Karpas-422 (cell line): ENCODE measurements around the gene FCRL2. TPM values are rescaled to one million over a fixed set of nuclear protein-coding genes. Genes with fewer than 3 reads are reported as not detected.
A peak's percentile ranks its signal among the peaks of the same experiment; 100 is the strongest.

ENCODE experiments used
- DNase-seq: peaks from one replicate; pipeline ENCODE4 v3.0.0-alpha.2; 2015
- H2AFZ ChIP-seq: fragments of 200-600 bp; sonication (generic); 2 replicates; pipeline ENCODE4 v1.6.1; 2014; ENCODE audit warnings: antibody characterized with exemption, low read length, mixed read lengths
- H3K27ac ChIP-seq: fragments of 200-600 bp; sonication (generic); 2 replicates; pipeline ENCODE4 v1.5.1; 2014; ENCODE audit warnings: mild to moderate bottlenecking, low read length, moderate library complexity
- H3K27me3 ChIP-seq: fragments of 200-600 bp; sonication (generic); 2 replicates; pipeline ENCODE4 v1.6.1; 2014; ENCODE audit warnings: low read length, mixed read lengths
- H3K36me3 ChIP-seq: fragments of 200-600 bp; sonication (generic); 2 replicates; pipeline ENCODE4 v1.6.1; 2014; ENCODE audit warnings: low read length, mixed read lengths; ENCODE audit not compliant: insufficient read depth
- H3K4me1 ChIP-seq: fragments of 200-600 bp; sonication (generic); 2 replicates; pipeline ENCODE4 v1.6.1; 2014; ENCODE audit warnings: mild to moderate bottlenecking, low read length, mixed read lengths
- H3K4me2 ChIP-seq: fragments of 200-600 bp; sonication (generic); 2 replicates; pipeline ENCODE4 v1.6.1; 2014; ENCODE audit warnings: low read length, low read depth, mild to moderate bottlenecking; ENCODE audit not compliant: poor library complexity, severe bottlenecking
- H3K4me3 ChIP-seq: fragments of 200-600 bp; sonication (generic); 2 replicates; pipeline ENCODE4 v1.5.1; 2014; ENCODE audit warnings: mild to moderate bottlenecking, antibody characterized with exemption, low read length, mixed read lengths
- H3K79me2 ChIP-seq: fragments of 200-600 bp; sonication (generic); 2 replicates; pipeline ENCODE4 v1.6.1; 2014; ENCODE audit warnings: mild to moderate bottlenecking, low read length, mixed read lengths
- H3K9ac ChIP-seq: fragments of 200-600 bp; sonication (generic); 2 replicates; pipeline ENCODE4 v1.6.0; 2014; ENCODE audit warnings: low read length
- H3K9me2 ChIP-seq: fragments of 200-600 bp; sonication (generic), shearing (Covaris generic); replicated peaks from 2 replicates; pipeline ENCODE4 v1.6.0; 2014; ENCODE audit warnings: mild to moderate bottlenecking, low read length, moderate library complexity; ENCODE audit not compliant: insufficient read depth
- H3K9me3 ChIP-seq: fragments of 300-700, 200-600 bp; sonication (generic); 2 replicates; pipeline ENCODE4 v1.6.1; 2014; ENCODE audit warnings: low read length, mixed read lengths
- H4K20me1 ChIP-seq: fragments of 200-600 bp; sonication (generic); 2 replicates; pipeline ENCODE4 v1.6.1; 2014; ENCODE audit warnings: mild to moderate bottlenecking, antibody characterized with exemption, low read length, low read depth; ENCODE audit not compliant: insufficient read depth
- total RNA-seq: library from RNA; depleted of rRNA; stranded (reverse); fragments of >200 nt; shearing (Covaris generic); gene quantifications from 2 replicates; pipeline ENCODE4 v1.2.3, GENCODE V29; 2014; ENCODE audit warnings: low replicate concordance

Gene FCRL2
- total RNA-seq, 1 experiment from 2014 or later = 168 TPM

DNA sequence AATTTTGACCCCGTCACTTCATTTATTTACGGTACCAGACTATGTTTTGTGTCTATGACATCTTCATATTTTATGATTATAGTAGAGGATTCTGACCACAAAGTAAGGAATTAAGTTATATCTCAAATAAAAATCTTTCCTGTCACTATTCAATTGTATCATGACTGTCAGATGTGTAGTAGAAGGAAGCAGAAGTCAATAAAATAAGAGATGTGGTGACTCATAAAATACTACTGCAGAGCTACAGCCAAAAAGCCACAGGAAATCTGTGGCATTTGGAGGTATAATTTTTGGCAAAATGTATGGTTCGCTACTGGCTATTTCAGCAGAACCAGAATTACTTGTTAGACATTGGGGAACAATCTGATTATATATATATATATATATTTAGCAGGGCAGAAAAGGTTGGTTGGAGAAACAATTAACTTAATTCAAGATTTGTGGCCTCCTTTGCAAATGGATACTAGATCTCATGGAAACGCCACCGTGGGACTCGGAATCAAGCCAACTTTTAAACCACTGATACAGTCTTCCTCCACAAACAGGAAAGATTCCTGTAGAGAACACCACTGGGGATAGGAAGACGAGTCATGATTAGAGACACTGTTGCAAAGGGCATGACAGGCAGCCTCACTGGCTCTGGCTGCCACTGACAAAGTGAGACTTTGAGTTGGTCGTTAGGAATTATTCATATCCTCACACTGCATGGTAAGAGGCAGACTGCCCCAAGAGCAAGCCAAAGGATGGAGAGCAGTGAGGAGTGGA is 5.1 kb downstream of the FCRL2 start:
- H3K9ac ChIP-seq = peak overlapping the region; percentile 30; the same call in 1 of the 2 replicates
- peak overlapping the region; percentile 78 for H3K4me2 ChIP-seq
- H3K79me2 ChIP-seq = peaks cover 79% of the 10 kb centered on the region
- peaks cover 85% of the 10 kb centered on the region for H3K4me1 ChIP-seq
- no peaks in the 10 kb centered on the region for H4K20me1 ChIP-seq
- H3K9me2 ChIP-seq = no peaks in the 10 kb centered on the region
- H3K9me3 ChIP-seq = no peaks in the 10 kb centered on the region
- peak overlapping the region; percentile 98 for H3K27ac ChIP-seq
- no peak for DNase-seq
- H3K27me3 ChIP-seq = no peaks in the 10 kb centered on the region
- H3K36me3 ChIP-seq = peaks cover 57% of the 10 kb centered on the region
- H2AFZ ChIP-seq = no peak overlapping the region
- no peak overlapping the region; the same call in 1 of the 2 replicates for H3K4me3 ChIP-seq

DNA sequence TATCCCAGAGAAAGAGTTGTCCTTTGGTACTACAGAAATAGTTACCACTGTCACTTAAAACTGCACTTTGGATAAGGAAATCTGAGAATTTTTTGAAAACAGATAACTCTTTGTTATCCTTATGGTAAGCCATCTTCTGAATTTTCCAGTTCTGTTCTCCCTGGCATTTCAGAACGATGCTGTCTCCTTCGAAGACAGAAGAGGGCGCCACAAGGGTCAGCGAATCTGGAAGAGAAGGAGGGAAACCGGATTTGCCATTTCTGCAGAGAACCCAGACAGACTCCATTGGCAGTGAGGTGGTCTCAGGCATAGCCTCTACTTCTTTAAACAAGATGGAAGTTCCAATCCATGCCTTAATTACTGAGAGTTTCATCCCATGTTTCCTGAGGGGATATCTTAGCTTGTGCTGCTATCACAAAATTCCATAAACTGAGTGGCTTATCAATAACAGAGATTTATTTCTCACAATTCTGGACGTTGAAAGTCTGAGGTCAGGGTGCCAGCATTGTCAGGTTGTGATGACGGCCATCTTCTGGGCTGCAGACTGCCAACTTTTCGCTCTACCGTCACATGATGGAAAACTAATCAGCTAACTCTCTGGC is 6.4 kb downstream of the FCRL2 start:
- H3K27ac ChIP-seq = peak overlapping the region; percentile 98
- H3K4me2 ChIP-seq = no peak overlapping the region
- H3K36me3 ChIP-seq = peaks cover 62% of the 10 kb centered on the region
- H3K27me3 ChIP-seq = no peaks in the 10 kb centered on the region
- DNase-seq = peak; percentile 65
- no peaks in the 10 kb centered on the region for H4K20me1 ChIP-seq
- H3K9ac ChIP-seq = no peak overlapping the region
- H3K79me2 ChIP-seq = peaks cover 77% of the 10 kb centered on the region
- H3K4me1 ChIP-seq = peaks cover 72% of the 10 kb centered on the region
- no peak overlapping the region for H3K4me3 ChIP-seq
- H2AFZ ChIP-seq = no peak overlapping the region
- H3K9me3 ChIP-seq = no peaks in the 10 kb centered on the region
- H3K9me2 ChIP-seq = no peaks in the 10 kb centered on the region

DNA sequence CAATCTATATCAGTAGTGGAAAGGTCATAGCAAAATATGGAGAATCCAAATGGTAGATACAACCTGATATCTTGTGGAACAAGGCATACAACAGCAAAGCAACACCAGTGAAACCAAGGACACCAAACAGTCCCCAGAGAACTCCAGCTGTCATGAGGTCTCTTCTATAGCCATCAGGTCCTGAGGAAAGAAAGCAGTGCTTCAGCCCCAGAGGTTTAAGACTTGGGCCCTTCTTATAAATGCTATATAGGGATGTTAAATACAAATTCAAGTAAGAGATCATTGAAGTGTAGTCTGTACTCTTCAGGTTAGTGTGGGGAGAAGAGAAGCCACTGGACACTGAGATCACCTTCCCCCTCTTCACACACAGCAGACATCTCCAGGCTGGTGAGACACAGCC is 10.1 kb downstream of the FCRL2 start:
- no peaks in the 10 kb centered on the region for H3K9me2 ChIP-seq
- no peak overlapping the region for H3K9ac ChIP-seq
- peaks cover 35% of the 10 kb centered on the region for H3K4me1 ChIP-seq
- H3K4me2 ChIP-seq = no peak overlapping the region
- peaks cover 86% of the 10 kb centered on the region for H3K79me2 ChIP-seq
- no peaks in the 10 kb centered on the region; the same call in 1 of the 2 replicates for H3K9me3 ChIP-seq
- peak overlapping the region; percentile 58 for H3K27ac ChIP-seq
- peak; percentile 51 for DNase-seq
- peaks cover 80% of the 10 kb centered on the region for H3K36me3 ChIP-seq
- no peaks in the 10 kb centered on the region for H4K20me1 ChIP-seq
- H3K27me3 ChIP-seq = no peaks in the 10 kb centered on the region
- H2AFZ ChIP-seq = no peak overlapping the region
- no peak overlapping the region for H3K4me3 ChIP-seq

DNA sequence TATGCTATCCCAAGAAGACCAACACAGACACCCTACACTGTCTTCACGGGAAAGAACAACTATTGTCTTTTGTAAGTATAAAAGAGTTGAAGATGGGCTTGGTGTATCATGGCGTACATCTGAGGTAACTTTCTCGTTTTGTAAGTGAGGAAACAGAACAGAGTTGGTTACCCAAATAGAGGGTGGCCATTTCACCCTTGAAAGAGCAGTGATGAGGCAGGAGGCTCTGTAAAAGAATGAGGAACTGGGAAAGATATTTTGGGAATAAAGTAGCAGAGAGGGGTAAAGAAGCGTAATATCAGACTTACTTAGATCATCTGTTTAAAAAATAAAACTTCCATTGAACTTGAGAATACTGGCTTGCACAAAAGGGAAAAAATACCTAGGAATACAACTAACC is 18.9 kb downstream of the FCRL2 start:
- Histone ChIP-seq H3K9me3 (peaks cover 10% of the 10 kb centered on the region; the same call in 1 of the 2 replicates), H3K9ac (no peak overlapping the region), H3K4me1 (no peaks in the 10 kb centered on the region), H2AFZ (no peak overlapping the region), H3K4me2 (no peak overlapping the region), H3K27ac (no peak overlapping the region; the same call in 1 of the 2 replicates), H3K27me3 (no peaks in the 10 kb centered on the region), H3K4me3 (no peak overlapping the region), H3K9me2 (no peaks in the 10 kb centered on the region), H3K36me3 (peaks cover 97% of the 10 kb centered on the region), H3K79me2 (peaks cover 87% of the 10 kb centered on the region), H4K20me1 (no peaks in the 10 kb centered on the region)
- DNase-seq = no peak

DNA sequence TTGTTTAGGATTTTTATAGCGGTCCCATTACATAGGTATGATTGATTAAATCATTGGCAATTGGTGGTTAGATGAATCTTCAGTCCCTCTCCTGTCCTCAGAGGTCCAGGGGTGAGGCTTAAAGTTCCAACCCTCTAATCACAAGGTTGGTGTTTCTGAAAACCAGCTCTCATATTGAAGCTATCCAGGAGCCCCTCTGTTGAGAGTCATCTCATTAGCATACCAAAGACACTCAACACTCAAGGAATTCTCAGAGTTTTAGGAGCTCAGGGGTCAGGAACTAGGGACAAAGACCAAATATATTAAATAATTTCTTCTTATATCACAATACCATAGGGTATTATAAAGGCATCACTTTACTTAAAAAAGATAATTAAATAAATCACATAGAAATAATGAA is 23.3 kb downstream of the FCRL2 start:
- Histone ChIP-seq H3K36me3 (peaks cover 94% of the 10 kb centered on the region), H3K4me1 (no peaks in the 10 kb centered on the region), H3K9me3 (no peaks in the 10 kb centered on the region), H2AFZ (no peak overlapping the region), H3K9me2 (no peaks in the 10 kb centered on the region), H3K9ac (no peak overlapping the region), H3K4me2 (no peak overlapping the region), H3K79me2 (peaks cover 57% of the 10 kb centered on the region), H3K27ac (no peak overlapping the region), H3K27me3 (no peaks in the 10 kb centered on the region), H4K20me1 (no peaks in the 10 kb centered on the region), H3K4me3 (no peak overlapping the region)
- no peak for DNase-seq

DNA sequence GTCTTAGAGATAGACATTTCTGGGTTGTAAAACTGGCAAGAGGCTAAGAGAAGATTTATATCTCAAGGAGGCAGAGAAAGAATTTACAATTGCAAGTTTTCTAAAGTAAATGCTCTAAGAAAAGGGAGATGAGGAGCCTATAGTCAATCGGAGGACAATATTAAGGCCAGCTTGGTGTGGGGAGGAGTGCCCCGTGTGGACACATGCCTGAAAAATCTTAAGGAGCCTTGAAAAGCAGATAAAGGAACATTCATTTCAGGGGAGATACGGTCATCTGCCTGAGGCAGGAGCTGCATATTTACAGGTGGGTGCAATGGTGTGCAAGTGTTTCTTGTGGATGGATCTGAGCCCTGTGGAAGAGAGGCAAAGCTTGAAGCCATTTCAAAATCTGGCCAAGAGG is 25.6 kb downstream of the FCRL2 start:
- Histone ChIP-seq H3K9ac (no peak overlapping the region), H4K20me1 (no peaks in the 10 kb centered on the region), H3K79me2 (peaks cover 38% of the 10 kb centered on the region), H3K4me2 (no peak overlapping the region), H3K4me1 (no peaks in the 10 kb centered on the region), H3K36me3 (peaks cover 92% of the 10 kb centered on the region), H3K4me3 (no peak overlapping the region), H3K27ac (no peak overlapping the region), H3K9me2 (no peaks in the 10 kb centered on the region), H2AFZ (no peak overlapping the region), H3K9me3 (no peaks in the 10 kb centered on the region), H3K27me3 (no peaks in the 10 kb centered on the region)
- no peak for DNase-seq

DNA sequence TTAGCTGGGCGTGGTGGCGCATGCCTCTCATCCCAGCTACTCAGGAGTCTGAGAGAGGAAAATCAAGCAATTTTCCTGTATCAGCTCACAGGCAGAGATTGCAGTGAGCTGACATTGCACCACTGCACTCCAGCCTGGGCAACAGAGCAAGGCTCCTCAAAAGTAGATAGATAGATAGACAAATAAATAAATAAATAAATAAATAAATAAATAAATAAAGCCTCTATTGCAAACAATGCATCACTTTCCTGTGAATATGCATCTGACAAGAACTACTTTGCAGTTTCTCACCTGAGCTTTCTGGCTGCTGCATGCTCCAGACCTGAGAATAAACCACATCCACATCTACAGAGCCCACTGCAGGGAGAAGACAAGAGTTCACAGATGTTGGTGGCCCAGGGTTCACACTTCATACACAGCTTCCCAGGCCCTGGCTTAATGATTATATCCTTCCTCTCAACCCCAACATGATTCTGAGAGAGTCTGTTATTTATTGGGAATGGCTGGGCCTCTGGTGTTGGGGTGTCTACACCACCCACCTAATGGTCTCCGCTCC is 28.6 kb downstream of the FCRL2 start:
- Histone ChIP-seq H2AFZ (no peak overlapping the region), H3K79me2 (peaks cover 14% of the 10 kb centered on the region), H3K4me3 (no peak overlapping the region), H3K4me1 (no peaks in the 10 kb centered on the region), H3K9me3 (no peaks in the 10 kb centered on the region), H3K27me3 (no peaks in the 10 kb centered on the region), H3K36me3 (peaks cover 89% of the 10 kb centered on the region), H3K4me2 (no peak overlapping the region), H3K27ac (no peak overlapping the region), H3K9ac (no peak overlapping the region), H4K20me1 (no peaks in the 10 kb centered on the region), H3K9me2 (no peaks in the 10 kb centered on the region)
- no peak for DNase-seq

DNA sequence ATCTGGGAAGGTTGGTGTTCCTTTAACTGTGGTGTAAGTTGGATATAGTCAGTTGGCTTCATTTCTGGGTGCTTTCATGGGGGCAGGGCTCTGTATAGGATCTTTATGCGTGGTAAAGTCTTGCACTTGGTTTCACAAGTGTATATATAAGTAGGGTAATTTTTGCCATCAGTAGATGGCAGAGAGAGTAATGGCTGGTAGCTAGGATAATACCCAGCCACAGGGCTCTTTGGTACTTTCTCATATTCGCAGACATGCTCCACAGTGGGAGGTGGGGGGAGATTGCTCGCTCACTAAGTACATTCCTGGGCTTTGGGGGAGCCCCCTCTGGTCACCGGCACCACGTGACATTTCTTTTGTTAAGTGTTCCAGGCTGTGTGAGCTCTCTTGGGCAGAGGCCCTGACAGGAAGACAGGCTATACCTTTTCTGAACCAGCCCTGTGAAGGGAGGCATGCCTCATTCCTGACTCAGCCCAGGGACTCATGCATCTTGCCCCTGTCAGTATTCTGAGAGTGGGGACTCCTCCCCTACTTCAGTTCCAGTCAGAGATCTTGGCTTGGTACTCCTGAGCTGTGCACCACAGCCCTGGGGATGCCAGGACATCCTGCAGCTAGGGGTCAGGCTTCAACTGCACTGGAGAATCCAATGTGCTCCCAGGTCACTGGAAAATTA is 37.6 kb downstream of the FCRL2 start:
- H3K4me2 ChIP-seq = no peak overlapping the region
- no peaks in the 10 kb centered on the region for H3K27me3 ChIP-seq
- H3K79me2 ChIP-seq = no peaks in the 10 kb centered on the region
- no peak overlapping the region for H2AFZ ChIP-seq
- peaks cover 32% of the 10 kb centered on the region for H3K4me1 ChIP-seq
- no peaks in the 10 kb centered on the region for H3K9me3 ChIP-seq
- H4K20me1 ChIP-seq = no peaks in the 10 kb centered on the region
- no peaks in the 10 kb centered on the region for H3K9me2 ChIP-seq
- no peak for DNase-seq
- H3K4me3 ChIP-seq = no peak overlapping the region
- H3K36me3 ChIP-seq = peaks cover 16% of the 10 kb centered on the region; the same call in 1 of the 2 replicates
- peak overlapping the region; percentile 59 for H3K27ac ChIP-seq
- no peak overlapping the region for H3K9ac ChIP-seq
